ENCODE measurements around the gene TCP10L. TPM values are rescaled to one million over a fixed set of nuclear protein-coding genes. Genes with fewer than 3 reads are reported as not detected.

TCP10L gene
- total RNA-seq, 2 experiments from 2014 or later: 0.34 to 0.41 TPM

- H3K27me3 ChIP-seq (ENCODE audit: control insufficient read depth in 1 of 2, insufficient read depth in 2 of 2, low read length in 2 of 2): no peaks in the 10 kb centered on the region
- Mint-ChIP-seq H3K4me1 (ENCODE audit: low read depth) (no peaks in the 10 kb centered on the region), H3K27ac (no peak overlapping the region), H3K36me3 (ENCODE audit: low read depth) (no peaks in the 10 kb centered on the region), H3K9me3 (no peaks in the 10 kb centered on the region), H3K27me3 (no peaks in the 10 kb centered on the region), H3K4me3 (no peak overlapping the region)
- TF ChIP-seq CTCF (IDR thresholded peaks at IDR 0.05): no peak
- no peak overlapping the region for H3K27ac ChIP-seq (ENCODE audit: low read depth in 1 of 2, low read length in 2 of 2)
- ChIA-PET CTCF (no interaction called here), POLR2A (no interaction called here)
- no peak for DNase-seq
- no peak for ATAC-seq (ENCODE audit: poor library complexity)
- H3K36me3 ChIP-seq (ENCODE audit: insufficient read depth, low read length): no peaks in the 10 kb centered on the region
- no peaks in the 10 kb centered on the region for H3K9me3 ChIP-seq (ENCODE audit: control insufficient read depth in 1 of 2, insufficient read depth in 1 of 2, low read length in 2 of 2)
- no peak overlapping the region for H3K4me3 ChIP-seq (ENCODE audit: low read length)
- intact Hi-C loops (cut with DNase I, micrococcal nuclease): no loop called here
- H3K4me1 ChIP-seq (ENCODE audit: insufficient read depth, low read length): peaks cover 2% of the 10 kb centered on the region
These were observed 9.3 kb downstream of the TCP10L start for GRCh38 chr21:32576011-32576410.

- no peaks in the 10 kb centered on the region for H3K36me3 ChIP-seq (ENCODE audit: insufficient read depth, low read length)
- no peaks in the 10 kb centered on the region for H3K9me3 Mint-ChIP-seq
- H3K4me1 Mint-ChIP-seq (ENCODE audit: low read depth): peaks cover 4% of the 10 kb centered on the region
- DNase-seq (no peak), ATAC-seq (ENCODE audit: poor library complexity) (no peak)
- no peak overlapping the region for H3K27ac Mint-ChIP-seq
- no peak overlapping the region for H3K4me3 ChIP-seq (ENCODE audit: low read length)
- no peaks in the 10 kb centered on the region for H3K27me3 Mint-ChIP-seq
- H3K27me3 ChIP-seq (ENCODE audit: control insufficient read depth in 1 of 2, insufficient read depth in 2 of 2, low read length in 2 of 2): no peaks in the 10 kb centered on the region
- no peaks in the 10 kb centered on the region for H3K9me3 ChIP-seq (ENCODE audit: control insufficient read depth in 1 of 2, insufficient read depth in 1 of 2, low read length in 2 of 2)
- intact Hi-C loops (cut with DNase I, micrococcal nuclease): loop anchor here in 1 of 2 experiments (5.0 kb wide), 1 partner anchor 83 kb away; no protein-coding TSS in a partner anchor
- peaks cover 6% of the 10 kb centered on the region for H3K4me1 ChIP-seq (ENCODE audit: insufficient read depth, low read length)
- TF ChIP-seq CTCF (IDR thresholded peaks at IDR 0.05): no peak
- ChIA-PET CTCF (no interaction called here), POLR2A (no interaction called here)
- no peak overlapping the region for H3K4me3 Mint-ChIP-seq
- H3K36me3 Mint-ChIP-seq (ENCODE audit: low read depth): no peaks in the 10 kb centered on the region
- H3K27ac ChIP-seq (ENCODE audit: low read depth in 1 of 2, low read length in 2 of 2): no peak overlapping the region
These were observed 10.1 kb downstream of the TCP10L start for GRCh38 chr21:32574946-32575925.

- ATAC-seq (ENCODE audit: poor library complexity) (no peak), DNase-seq (no peak)
- ChIA-PET POLR2A (no interaction called here), CTCF (no interaction called here)
- TF ChIP-seq CTCF (IDR thresholded peaks at IDR 0.05): no peak
- H3K27me3 Mint-ChIP-seq: no peaks in the 10 kb centered on the region
- no peaks in the 10 kb centered on the region for H3K27me3 ChIP-seq (ENCODE audit: control insufficient read depth in 1 of 2, insufficient read depth in 2 of 2, low read length in 2 of 2)
- H3K4me3 ChIP-seq (ENCODE audit: low read length): no peak overlapping the region
- no peak overlapping the region for H3K27ac ChIP-seq (ENCODE audit: low read depth in 1 of 2, low read length in 2 of 2)
- H3K36me3 ChIP-seq (ENCODE audit: insufficient read depth, low read length): no peaks in the 10 kb centered on the region
- H3K4me3 Mint-ChIP-seq: no peak overlapping the region
- intact Hi-C loops (cut with DNase I, micrococcal nuclease): loop anchor here in 1 of 2 experiments (5.0 kb wide), 1 partner anchor 80 kb away; no protein-coding TSS in a partner anchor
- peaks cover 17% of the 10 kb centered on the region for H3K4me1 ChIP-seq (ENCODE audit: insufficient read depth, low read length)
- H3K9me3 ChIP-seq (ENCODE audit: control insufficient read depth in 1 of 2, insufficient read depth in 1 of 2, low read length in 2 of 2): no peaks in the 10 kb centered on the region
- peaks cover 21% of the 10 kb centered on the region for H3K4me1 Mint-ChIP-seq (ENCODE audit: low read depth)
- H3K9me3 Mint-ChIP-seq: no peaks in the 10 kb centered on the region
- no peak overlapping the region for H3K27ac Mint-ChIP-seq
- H3K36me3 Mint-ChIP-seq (ENCODE audit: low read depth): peaks cover 3% of the 10 kb centered on the region
These were observed 12.5 kb downstream of the TCP10L start for GRCh38 chr21:32572574-32573420.

Measured in CD4-positive, alpha-beta T cell (primary cell).